GM13976 (cell line): Measurements from ENCODE around the gene THRSP.
"Not testable (repeated sequence)": the region's sequence is repeated elsewhere in the genome, so short reads cannot be mapped to it uniquely, and the experiment has no call there.

ENCODE experiments used
- DNase-seq: peaks from one replicate; pipeline ENCODE4 v3.0.0; 2012; ENCODE audit warnings: low spot score
- CTCF ChIP-seq: IDR thresholded peaks from 2 replicates; pipeline ENCODE4 v1.5.1; 2012; ENCODE audit warnings: borderline replicate concordance, mild to moderate bottlenecking; ENCODE audit not compliant: insufficient read depth; ENCODE audit errors: extremely low read depth, missing control alignments, control extremely low read depth
- in situ Hi-C: fragments of 300-500 bp; cut with MboI; formaldehyde crosslinking; loops from one replicate; pipeline ENCODE4 v1.12.0; 2022; ENCODE audit warnings: low sequenced_read_pairs, mixed read lengths, inconsistent platforms; ENCODE audit not compliant: unreplicated experiment

THRSP gene

DNA sequence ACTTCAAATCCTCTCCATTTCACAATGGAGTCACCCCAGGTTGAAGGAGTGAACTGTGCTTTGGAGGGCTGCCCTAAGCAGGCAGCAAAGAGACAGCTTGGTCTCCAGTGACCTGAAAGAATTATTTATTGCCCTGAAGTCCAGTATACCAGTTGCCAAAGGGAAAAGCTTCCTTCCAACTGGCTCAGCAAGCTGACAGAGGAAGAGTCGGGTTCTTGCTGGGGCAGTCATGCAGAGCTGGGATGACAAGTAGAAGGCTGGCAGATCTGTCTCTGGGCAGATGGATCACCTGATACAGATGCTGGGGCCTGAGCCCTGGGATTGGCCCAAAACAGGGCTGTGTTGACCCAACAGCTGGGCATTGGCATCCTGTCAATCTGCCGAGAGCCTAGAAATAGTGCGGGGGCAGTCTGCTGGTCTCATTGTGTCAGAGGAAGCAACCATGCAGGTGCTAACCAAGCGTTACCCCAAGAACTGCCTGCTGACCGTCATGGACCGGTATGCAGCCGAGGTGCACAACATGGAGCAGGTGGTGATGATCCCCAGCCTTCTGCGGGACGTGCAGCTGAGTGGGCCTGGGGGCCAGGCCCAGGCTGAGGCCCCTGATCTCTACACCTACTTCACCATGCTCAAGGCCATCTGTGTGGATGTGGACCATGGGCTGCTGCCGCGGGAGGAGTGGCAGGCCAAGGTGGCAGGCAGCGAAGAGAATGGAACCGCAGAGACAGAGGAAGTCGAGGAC is at the start of gene THRSP:
THRSP (plus strand) TSS at position 422 of the 742 bp plus-strand sequence; CDS start at position 443, 21 bp downstream.
- TF ChIP-seq CTCF, result no peak
- DNase-seq, result no peak
- in situ Hi-C loops, result no loop called here

DNA sequence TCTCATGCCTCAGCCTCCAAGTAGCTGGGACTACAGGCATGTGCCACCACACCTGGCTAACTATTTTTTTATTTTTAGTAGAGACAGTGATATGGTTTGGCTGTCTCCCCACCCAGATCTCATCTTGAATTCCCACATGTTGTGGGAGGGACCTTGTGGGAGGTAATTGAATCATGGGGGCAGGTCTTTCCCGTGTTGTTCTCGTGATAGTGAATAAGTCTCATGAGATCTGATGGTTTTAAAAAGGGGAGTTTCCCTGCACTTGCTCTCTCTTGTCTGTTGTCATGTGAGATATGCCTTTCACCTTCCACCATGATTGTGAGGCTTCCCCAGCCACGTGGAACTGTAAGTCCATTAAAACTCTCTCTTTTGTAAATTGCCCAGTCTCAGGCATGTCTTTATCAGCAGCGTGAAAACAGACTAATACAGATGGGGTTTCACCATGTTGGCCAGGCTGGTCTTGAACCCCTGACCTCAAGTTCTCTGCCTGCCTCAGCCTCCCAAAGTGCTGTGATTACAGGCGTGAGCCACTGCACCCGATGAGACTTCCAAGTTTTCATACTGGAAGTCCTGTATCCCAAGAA is 48.6 kb upstream of the THRSP start:
- in situ Hi-C loops, DNase-seq: not testable (repeated sequence)

DNA sequence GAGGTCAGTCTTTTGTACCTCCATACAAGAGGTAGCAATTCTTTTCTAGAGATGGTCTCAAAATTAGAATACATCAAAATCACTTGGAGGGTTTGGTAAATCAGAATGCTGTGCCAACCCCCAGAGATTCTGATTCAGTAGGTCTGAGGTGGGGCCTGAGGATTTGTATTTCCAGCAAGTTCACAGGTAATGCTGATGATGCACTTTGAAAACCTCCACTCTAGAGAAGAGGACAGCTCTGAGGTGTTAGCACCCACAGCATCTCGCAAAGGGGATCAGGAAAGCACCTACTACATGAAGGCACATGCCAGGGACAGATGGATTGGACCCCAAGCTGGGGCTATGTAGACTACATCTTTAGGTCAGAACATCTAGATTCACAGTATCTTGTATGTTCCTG is 47.8 kb upstream of the THRSP start:
- DNase-seq, result no peak
- no peak for TF ChIP-seq CTCF
- in situ Hi-C loops, result no loop called here

- in situ Hi-C loops, result no loop called here
- no peak for DNase-seq
- TF ChIP-seq CTCF, result no peak
These were observed 43.9 kb upstream of the THRSP start for GRCh38 chr11:78019808-78020207.

- in situ Hi-C loops, result no loop called here
- no peak for DNase-seq
- TF ChIP-seq CTCF, result no peak
These were observed 43.4 kb upstream of the THRSP start for GRCh38 chr11:78020246-78020645.

DNA sequence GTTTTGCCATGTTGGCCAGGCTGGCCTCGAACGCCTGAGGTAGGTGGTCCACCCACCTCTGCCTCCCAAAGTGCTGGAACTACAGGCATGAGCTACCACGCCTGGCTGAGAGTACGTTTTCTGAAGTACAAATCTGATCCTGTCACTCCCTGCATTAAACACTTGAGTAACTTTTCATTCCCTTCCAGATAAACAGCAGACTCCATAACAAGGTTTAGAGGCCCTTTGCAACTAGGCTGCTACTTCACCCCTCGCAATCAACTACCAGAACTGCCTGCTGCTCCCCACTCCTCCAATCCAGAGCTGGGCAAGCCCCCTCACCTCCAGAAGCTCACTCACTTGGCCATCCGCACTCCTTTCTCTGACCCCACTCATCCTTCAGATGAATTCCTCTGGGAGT is 42.0 kb upstream of the THRSP start:
- DNase-seq, result no peak
- in situ Hi-C loops, result no loop called here
- no peak for TF ChIP-seq CTCF
